Skeletal muscle satellite cell (primary cell): ENCODE data around the gene CHST11.

Experiments
- H3K27me3 ChIP-seq: 2 replicates; pipeline ENCODE4 v1.7.0; 2013; ENCODE audit warnings: low read length; ENCODE audit not compliant: control insufficient read depth, insufficient read depth
- H3K36me3 ChIP-seq: 2 replicates; pipeline ENCODE4 v1.7.0; 2013; ENCODE audit warnings: mild to moderate bottlenecking, control low read depth, low read length; ENCODE audit not compliant: insufficient read depth
- H3K4me1 ChIP-seq: 2 replicates; pipeline ENCODE4 v1.7.0; 2013; ENCODE audit warnings: low read length; ENCODE audit not compliant: control insufficient read depth, insufficient read depth
- H3K4me2 ChIP-seq: 2 replicates; pipeline ENCODE4 v1.7.0; 2013; ENCODE audit warnings: mild to moderate bottlenecking, low read length
- H3K4me3 ChIP-seq: 2 replicates; pipeline ENCODE4 v1.7.0; 2013; ENCODE audit warnings: low read length
- H3K9ac ChIP-seq: 2 replicates; pipeline ENCODE4 v1.7.0; 2013; ENCODE audit warnings: mild to moderate bottlenecking, low read depth, low read length, moderate library complexity
- H3K9me3 ChIP-seq: replicated peaks from 2 replicates; pipeline ENCODE4 v1.7.0; 2013; ENCODE audit warnings: mild to moderate bottlenecking, control low read depth, low read length

Gene CHST11

DNA sequence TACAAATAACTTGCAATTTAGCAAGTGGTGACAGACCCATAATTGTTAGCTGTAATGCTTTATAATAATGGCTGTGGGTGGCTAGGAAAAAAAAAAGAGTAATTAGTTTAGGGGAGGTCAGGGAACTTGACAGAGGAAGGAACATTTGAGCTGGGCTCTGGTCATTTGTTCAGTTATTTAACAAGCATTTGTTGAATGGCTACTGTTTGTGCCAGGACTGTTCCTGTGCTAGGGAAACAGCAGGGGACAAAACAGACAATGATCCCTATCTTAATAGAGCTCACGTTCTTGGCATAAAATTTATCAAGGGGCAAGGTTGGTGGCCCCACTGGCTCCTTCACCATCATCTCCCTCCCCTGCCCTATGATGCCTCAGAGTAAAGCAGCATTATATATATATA lies 18.5 kb downstream of the CHST11 start:
- Histone ChIP-seq H3K27me3 (no peaks in the 10 kb centered on the region), H3K4me2 (no peak overlapping the region), H3K9ac (no peak overlapping the region), H3K9me3 (no peaks in the 10 kb centered on the region), H3K4me1 (peaks cover 5% of the 10 kb centered on the region), H3K36me3 (no peaks in the 10 kb centered on the region), H3K4me3 (no peak overlapping the region)

DNA sequence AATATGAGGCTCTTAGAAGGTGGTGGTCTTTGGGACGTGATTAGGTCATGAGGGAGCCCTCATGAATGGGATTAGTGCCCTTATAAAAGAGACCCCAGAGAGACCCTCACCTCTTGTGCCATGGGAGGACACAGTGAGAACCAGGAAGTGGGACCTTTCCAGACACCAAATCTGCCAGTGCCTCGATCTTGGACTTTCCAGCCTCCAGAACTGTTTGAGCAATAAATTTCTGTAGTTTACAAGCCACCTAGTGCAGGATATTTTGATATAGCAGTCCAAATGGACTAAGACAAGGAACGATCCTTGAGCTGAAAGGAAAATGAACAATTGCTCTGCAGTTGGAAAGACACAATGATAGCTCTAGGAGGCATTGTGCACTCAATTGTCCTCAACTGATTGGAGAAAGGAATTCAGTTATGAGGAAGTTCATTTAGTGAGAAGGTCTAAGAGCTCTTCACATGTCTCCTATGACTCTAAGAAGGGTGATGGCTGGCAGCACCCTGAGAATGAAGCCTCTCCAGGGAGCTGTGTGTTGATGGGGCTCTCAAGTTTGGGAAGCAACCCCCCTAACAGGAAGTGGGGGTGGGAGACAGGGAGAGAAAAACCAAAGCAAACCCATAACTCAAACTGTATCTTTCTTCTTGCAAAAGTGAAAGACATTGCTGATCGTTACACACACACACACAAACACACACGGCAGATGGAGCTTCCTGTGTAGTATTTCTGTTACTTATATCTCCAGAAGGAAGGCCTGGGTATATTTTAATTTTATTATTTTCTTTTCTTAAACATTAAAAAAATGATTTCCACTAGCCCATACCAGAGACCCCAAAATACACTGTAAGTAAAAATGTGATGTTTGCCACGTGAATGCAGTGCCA lies 21.0 kb downstream of the CHST11 start:
- peaks cover 17% of the 10 kb centered on the region for H3K4me1 ChIP-seq
- no peak overlapping the region for H3K4me3 ChIP-seq
- no peaks in the 10 kb centered on the region for H3K27me3 ChIP-seq
- no peak overlapping the region for H3K9ac ChIP-seq
- H3K9me3 ChIP-seq: no peaks in the 10 kb centered on the region
- H3K36me3 ChIP-seq: no peaks in the 10 kb centered on the region
- no peak overlapping the region for H3K4me2 ChIP-seq

- peaks cover 17% of the 10 kb centered on the region for H3K4me1 ChIP-seq
- H3K4me2 ChIP-seq: no peak overlapping the region
- no peak overlapping the region for H3K9ac ChIP-seq
- no peaks in the 10 kb centered on the region for H3K9me3 ChIP-seq
- H3K4me3 ChIP-seq: no peak overlapping the region
- no peaks in the 10 kb centered on the region for H3K36me3 ChIP-seq
- no peaks in the 10 kb centered on the region for H3K27me3 ChIP-seq
Observed at GRCh38 chr12:104478396-104479122, 21.8 kb downstream of the CHST11 start.

GRCh38 chr12:104479123-104479662 lies 22.4 kb downstream of the CHST11 start:
- no peaks in the 10 kb centered on the region for H3K36me3 ChIP-seq
- no peaks in the 10 kb centered on the region for H3K9me3 ChIP-seq
- H3K4me1 ChIP-seq: peaks cover 17% of the 10 kb centered on the region
- no peak overlapping the region for H3K4me2 ChIP-seq
- H3K4me3 ChIP-seq: no peak overlapping the region
- H3K9ac ChIP-seq: no peak overlapping the region
- H3K27me3 ChIP-seq: no peaks in the 10 kb centered on the region

DNA sequence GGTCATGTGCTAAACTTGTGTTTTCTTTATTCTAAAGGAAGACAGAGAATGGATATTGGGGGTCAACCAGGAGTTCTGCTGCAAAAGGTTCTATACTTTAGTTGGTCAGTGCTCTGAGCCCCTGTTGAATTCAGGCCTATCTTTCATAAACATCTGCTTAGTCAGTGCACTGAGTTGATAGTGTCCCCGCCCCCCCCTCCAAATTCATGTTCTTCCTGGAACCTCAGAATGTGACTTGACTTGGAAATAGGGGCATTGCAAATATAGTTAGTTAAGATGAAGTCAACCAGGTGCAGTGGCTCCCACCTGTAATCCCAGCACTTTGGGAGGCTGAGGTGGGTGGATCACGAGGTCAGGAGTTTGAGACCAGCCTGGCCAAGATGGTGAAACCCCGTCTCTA lies 23.3 kb downstream of the CHST11 start:
- Histone ChIP-seq H3K36me3 (no peaks in the 10 kb centered on the region), H3K4me1 (peaks cover 17% of the 10 kb centered on the region)

DNA sequence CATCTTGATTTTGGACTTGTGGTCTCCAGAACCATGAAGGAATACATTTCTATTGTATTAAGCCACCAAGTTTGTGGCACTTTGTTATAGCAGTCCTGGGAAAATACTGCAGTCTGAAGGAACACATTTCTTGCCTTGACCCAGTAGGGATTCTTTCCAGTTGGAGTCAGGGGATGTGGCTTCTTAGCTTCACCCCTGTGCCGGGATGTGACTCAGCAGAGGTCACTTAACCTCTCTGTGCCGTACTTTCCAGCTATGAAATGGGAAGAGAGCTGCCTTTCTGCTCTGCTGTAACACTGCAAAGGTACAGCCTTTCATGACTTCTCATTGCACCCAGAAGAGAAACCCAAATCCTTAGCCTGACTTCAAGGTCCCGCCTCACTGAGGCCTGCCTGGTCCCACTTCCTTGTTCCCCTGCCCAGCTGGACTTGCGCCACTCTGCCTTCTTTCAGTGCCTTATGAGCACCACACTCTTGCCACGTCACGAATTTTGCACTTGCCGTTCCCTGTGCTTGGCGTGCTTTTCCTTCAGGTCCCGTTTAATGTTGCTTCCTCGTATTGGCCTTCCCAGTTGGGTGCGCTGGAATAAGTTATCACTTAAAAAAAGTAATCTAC lies 24.2 kb downstream of the CHST11 start:
- Histone ChIP-seq H3K4me2 (no peak overlapping the region), H3K9ac (peak overlapping the region; percentile 28), H3K9me3 (no peaks in the 10 kb centered on the region), H3K4me1 (peaks cover 17% of the 10 kb centered on the region), H3K4me3 (peak overlapping the region; percentile 16), H3K27me3 (no peaks in the 10 kb centered on the region), H3K36me3 (no peaks in the 10 kb centered on the region)

More for the DNA sequence above, 23.3 kb downstream of the CHST11 start:
- H3K9me3 ChIP-seq: no peaks in the 10 kb centered on the region
- H3K27me3 ChIP-seq: no peaks in the 10 kb centered on the region
- no peak overlapping the region for H3K4me3 ChIP-seq
- H3K4me2 ChIP-seq: no peak overlapping the region
- H3K9ac ChIP-seq: no peak overlapping the region

DNA sequence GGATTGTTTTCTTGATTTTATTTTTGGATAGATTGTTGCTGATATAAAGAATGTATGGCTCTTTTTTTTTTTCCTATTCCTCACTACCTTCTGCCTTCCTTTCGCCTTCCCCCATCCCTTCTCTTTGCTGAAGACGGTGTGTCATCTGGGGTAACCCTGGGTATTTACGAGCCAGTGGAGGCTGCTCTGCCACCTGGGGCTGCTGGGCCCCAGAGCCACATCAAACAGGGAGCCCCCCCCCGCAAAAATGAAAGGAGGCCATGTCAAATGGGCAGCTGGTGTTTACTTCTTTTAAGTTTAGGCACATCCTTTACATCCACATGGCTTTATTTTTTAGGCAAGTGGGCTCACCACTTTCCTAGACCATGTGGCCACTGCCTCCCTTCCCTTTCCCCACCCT lies 25.4 kb downstream of the CHST11 start:
- H3K4me1 ChIP-seq: peaks cover 26% of the 10 kb centered on the region
- H3K9ac ChIP-seq: no peak overlapping the region
- no peaks in the 10 kb centered on the region for H3K9me3 ChIP-seq
- no peaks in the 10 kb centered on the region for H3K27me3 ChIP-seq
- H3K4me3 ChIP-seq: no peak overlapping the region
- no peak overlapping the region for H3K4me2 ChIP-seq
- no peaks in the 10 kb centered on the region for H3K36me3 ChIP-seq

DNA sequence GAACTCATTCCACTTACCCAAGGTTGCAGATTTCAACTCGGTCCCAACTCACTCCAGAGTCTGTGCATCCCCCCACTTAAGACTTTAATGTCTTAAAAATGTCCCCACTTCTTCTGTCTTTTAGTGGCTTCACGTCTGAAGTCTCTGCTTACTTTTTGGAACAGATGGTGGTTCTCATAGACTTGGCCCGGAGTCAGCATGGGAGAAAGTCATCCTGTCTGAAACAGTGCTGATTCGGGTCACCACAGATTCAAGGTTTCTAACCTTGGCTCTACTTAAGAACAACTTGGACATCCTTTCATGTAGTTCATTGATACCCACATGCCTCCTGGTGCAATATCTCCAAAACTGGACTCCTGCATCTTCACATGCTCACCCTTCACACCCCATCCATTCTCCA lies 26.0 kb downstream of the CHST11 start:
- Histone ChIP-seq H3K27me3 (no peaks in the 10 kb centered on the region), H3K9me3 (no peaks in the 10 kb centered on the region), H3K9ac (no peak overlapping the region), H3K4me1 (peaks cover 26% of the 10 kb centered on the region), H3K4me2 (no peak overlapping the region), H3K36me3 (no peaks in the 10 kb centered on the region), H3K4me3 (no peak overlapping the region)

DNA sequence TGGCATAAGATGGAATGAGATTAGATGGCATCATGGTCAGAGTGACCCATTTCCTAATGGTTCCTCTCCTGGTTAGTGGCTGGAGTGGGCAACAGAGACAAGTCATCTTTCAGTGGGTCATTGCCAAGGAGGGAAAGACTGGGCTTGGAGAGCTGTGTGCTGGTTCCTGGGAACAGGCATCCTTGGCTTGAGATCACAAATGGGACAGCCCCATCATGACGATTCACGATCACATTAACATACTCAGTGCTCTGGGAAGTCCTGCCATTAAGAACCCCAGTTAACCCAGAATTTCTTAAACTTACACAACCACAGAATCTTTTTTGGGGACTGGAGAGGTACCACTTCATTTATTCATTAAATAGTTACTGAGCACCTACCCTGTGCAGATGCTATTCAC lies 27.3 kb downstream of the CHST11 start:
- Histone ChIP-seq H3K36me3 (no peaks in the 10 kb centered on the region), H3K9ac (no peak overlapping the region), H3K4me1 (peaks cover 21% of the 10 kb centered on the region), H3K4me3 (no peak overlapping the region), H3K9me3 (no peaks in the 10 kb centered on the region), H3K4me2 (no peak overlapping the region), H3K27me3 (no peaks in the 10 kb centered on the region)

DNA sequence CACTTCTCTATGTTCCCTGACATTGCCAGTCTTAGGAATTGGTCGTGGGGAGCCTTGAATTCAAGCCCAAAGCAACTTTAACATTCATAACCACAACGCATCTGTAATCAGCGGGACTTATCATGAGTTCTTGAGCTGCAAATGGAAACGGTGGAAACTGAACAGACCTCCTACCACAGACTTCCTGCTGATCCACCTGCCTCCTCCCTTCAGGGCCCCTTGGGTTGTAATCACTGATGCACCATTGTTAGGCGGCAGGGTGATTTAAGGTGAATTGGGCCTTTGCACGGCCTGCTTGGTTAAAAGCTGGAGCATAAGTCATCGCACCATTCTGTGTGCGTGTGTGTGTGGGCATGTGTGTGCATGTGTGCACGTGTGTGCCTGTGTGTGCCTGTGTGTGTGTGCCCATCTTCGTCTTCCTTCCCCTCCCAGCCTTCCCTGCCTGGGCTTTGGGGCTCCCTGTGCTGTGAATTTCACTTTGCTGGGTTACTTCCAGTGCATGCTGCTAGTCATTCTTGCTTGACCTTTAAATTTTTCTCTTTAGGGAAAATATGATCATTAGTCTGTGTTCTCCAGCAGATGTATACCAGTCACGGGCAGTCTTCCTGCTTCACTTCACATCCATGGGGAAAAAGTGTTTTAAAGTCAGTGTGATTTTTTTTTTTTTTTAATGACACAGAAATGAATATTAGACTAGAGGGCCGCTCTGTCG lies 29.1 kb downstream of the CHST11 start:
- Histone ChIP-seq H3K27me3 (no peaks in the 10 kb centered on the region), H3K36me3 (no peaks in the 10 kb centered on the region), H3K4me3 (no peak overlapping the region), H3K4me1 (peaks cover 16% of the 10 kb centered on the region), H3K4me2 (no peak overlapping the region), H3K9ac (no peak overlapping the region), H3K9me3 (no peaks in the 10 kb centered on the region)

- Histone ChIP-seq H3K4me2 (no peak overlapping the region), H3K9ac (no peak overlapping the region), H3K4me1 (peaks cover 11% of the 10 kb centered on the region), H3K27me3 (no peaks in the 10 kb centered on the region), H3K4me3 (no peak overlapping the region), H3K9me3 (no peaks in the 10 kb centered on the region), H3K36me3 (no peaks in the 10 kb centered on the region)
Observed at GRCh38 chr12:104486363-104486750, 29.6 kb downstream of the CHST11 start.
